GM12891 (cell line): ENCODE measurements around the gene NMU.

Experiments
- POLR2A ChIP-seq: IDR thresholded peaks from 2 replicates; pipeline ENCODE4 v1.6.1; 2011; ENCODE audit warnings: low read depth, low read length, control low read depth
- POLR2AphosphoS5 ChIP-seq: IDR thresholded peaks from 2 replicates; pipeline ENCODE4 v1.6.1; 2011; ENCODE audit warnings: low read depth, low read length, control low read depth
- TAF1 ChIP-seq: IDR thresholded peaks from 2 replicates; pipeline ENCODE4 v1.6.1; 2011; ENCODE audit warnings: low read depth, low read length, control low read depth

GRCh38 chr4:55553441-55554201 is 82.5 kb downstream of the NMU start:
- no peak for TF ChIP-seq POLR2A
- TF ChIP-seq TAF1 = no peak
- TF ChIP-seq POLR2AphosphoS5 = no peak
